Astrocyte of the spinal cord (primary cell): ENCODE results near the gene SNED1.

Source experiments
- DNase-seq: peaks from one replicate; pipeline ENCODE4 v3.0.0; 2011; ENCODE audit warnings: low read depth, low spot score
- H3K4me3 ChIP-seq: 2 replicates; pipeline ENCODE4 v1.5.1; 2011; ENCODE audit warnings: low read depth, mild to moderate bottlenecking, low read length, moderate library complexity
- CTCF ChIP-seq: IDR thresholded peaks from 2 replicates; pipeline ENCODE4 v1.5.1; 2012; ENCODE audit warnings: low read depth, mild to moderate bottlenecking, low read length, inconsistent platforms
- in situ Hi-C: cut with HindIII; loops from 2 replicates; pipeline ENCODE4 v1.10.0; 2017; ENCODE audit warnings: low sequenced_read_pairs

Gene SNED1

GRCh38 chr2:241142063-241142462 lies 143.6 kb downstream of the SNED1 start:
- in situ Hi-C loops, result no loop called here
- no peak for DNase-seq
- H3K4me3 ChIP-seq, result no peak overlapping the region
- TF ChIP-seq CTCF, result no peak

GRCh38 chr2:241142593-241142992 lies 144.2 kb downstream of the SNED1 start:
- no peak for TF ChIP-seq CTCF
- no peak overlapping the region for H3K4me3 ChIP-seq
- in situ Hi-C loops, result no loop called here
- no peak for DNase-seq
